HG03520 (cell line): Measurements from ENCODE around the gene CELF4.
"Not testable (repeated sequence)": the region's sequence is repeated elsewhere in the genome, so short reads cannot be mapped to it uniquely, and the experiment has no call there.

Experiments
- ATAC-seq: cut with Tn5 transposase; IDR thresholded peaks from one replicate; pipeline ENCODE4 v1.9.1; 2021; ENCODE audit warnings: mild to moderate bottlenecking, moderate library complexity; ENCODE audit not compliant: unreplicated experiment

The CELF4 gene

GRCh38 chr18:37375181-37375580 lies 190.4 kb downstream of the CELF4 start:
- no peak for ATAC-seq

- no peak for ATAC-seq
These were observed 197.3 kb downstream of the CELF4 start for GRCh38 chr18:37368110-37368954.

- no peak for ATAC-seq
These were observed 201.4 kb downstream of the CELF4 start for GRCh38 chr18:37364237-37364636.

- ATAC-seq = no peak
These were observed 203.3 kb downstream of the CELF4 start for GRCh38 chr18:37362158-37362890.

GRCh38 chr18:37361335-37362157 lies 204.1 kb downstream of the CELF4 start:
- ATAC-seq = no peak

GRCh38 chr18:37358061-37358460 lies 207.5 kb downstream of the CELF4 start:
- not testable (repeated sequence) for ATAC-seq

- ATAC-seq = no peak
These were observed 209.8 kb downstream of the CELF4 start for GRCh38 chr18:37355772-37356171.

- no peak for ATAC-seq
These were observed 214.5 kb downstream of the CELF4 start for GRCh38 chr18:37351110-37351509.

- ATAC-seq = no peak
These were observed 216.9 kb downstream of the CELF4 start for GRCh38 chr18:37348729-37349128.

DNA sequence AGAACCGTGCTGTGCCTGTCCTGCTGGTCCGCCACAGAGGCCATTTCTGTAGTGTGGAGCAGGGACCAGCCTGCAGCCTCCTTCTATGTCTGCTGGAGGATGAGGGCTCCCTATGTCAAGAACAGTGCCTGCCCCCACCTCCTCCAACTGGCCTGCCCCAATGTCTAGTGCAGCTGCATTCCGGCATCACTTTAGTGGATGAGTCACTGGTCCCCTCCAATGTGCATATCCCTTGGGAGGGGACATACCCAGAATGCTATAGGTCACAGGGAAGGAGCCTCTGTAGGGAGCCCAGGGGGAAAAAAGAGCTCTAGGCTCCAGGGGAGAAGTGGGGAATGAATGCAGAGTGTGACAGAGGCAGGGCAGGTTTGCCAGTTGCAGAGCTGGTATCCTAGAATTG lies 219.6 kb downstream of the CELF4 start:
- ATAC-seq = no peak

DNA sequence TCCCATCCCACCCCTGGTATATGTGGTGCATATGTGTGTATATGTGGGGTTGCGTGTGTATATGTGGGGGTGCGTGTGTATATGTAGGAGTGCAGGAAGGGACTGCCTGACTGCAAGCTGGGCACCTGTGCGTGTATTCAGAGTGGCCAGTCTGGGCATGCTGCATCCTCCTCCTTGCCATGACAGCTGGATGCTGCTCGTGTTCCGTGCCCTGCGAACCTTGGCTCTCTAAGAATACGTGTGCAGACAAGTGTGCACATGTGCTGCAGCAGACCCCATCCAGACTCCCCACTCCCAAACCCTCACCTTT lies 222.1 kb downstream of the CELF4 start:
- ATAC-seq = no peak

DNA sequence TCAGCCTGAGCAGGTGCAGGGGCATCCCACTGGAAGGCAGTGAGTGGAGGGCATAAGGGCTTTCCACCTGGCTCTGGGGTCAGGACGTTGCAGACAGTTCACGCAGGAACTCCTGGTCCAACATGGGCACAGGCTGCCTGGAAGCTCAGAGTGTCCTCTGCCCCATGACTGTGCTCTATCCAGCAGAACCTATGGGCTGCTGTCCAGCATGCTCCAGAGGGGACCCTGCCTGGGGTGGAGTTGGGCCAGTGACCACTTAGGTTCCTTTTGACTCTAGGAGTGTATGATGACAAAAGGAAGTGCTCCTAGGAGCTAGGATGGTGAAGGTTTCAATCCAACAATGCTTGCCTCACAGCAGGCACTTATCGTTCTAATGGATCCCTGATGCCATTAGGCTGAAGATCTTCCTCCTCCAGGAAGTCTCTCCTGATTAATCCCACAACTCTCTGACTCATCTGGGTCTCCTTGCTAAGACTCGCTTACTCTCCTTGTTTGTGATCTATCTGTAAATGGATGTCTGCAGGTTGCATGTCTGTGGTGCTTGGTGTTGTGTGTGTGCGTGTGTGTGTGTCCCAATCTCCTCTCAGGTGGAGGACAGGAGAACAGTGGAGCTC lies 224.0 kb downstream of the CELF4 start:
- no peak for ATAC-seq

DNA sequence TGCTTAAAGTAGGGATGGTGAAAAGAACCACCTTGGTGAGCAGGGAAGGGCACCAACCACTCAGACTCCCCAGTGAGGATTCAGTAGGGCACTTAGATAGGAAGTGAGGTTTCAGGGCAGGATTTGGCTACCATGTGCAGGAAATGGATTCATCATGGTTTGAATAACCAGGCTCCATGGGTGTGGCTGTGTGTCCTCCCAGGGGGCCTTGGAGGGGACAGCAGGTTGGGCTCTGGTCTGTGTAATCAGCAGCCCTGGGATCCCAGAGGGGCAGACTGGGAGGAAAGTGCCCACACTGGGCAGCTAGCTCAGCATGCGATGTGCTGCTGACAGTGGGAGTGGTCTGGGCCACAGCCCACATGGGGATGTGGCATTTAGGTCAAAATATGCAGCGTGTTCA lies 224.6 kb downstream of the CELF4 start:
- ATAC-seq = no peak

DNA sequence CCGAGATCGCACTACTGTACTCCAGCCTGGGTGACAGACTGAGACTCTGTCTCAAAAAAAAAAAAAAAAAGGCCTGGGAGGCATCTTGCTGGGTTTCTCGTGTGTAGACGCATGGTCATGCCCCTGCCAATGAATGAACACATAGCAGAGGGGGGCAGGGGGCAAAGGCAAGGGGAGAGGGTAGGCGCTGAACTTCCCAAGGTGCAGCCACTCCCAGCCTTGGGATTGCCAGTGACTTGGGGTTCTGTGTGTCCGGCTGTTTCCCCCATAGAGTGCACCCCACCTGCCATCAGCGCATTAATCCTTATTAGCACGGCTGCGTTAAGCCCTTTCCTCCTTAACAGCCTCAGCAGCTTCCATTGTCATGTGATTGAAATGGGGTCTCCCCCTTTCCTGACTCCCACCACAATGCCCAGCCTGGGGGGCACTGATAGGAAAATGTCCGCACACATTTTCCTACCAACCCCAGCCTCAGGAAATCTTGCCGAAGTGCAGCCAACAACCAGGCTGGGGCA lies 225.8 kb downstream of the CELF4 start:
- no peak for ATAC-seq

DNA sequence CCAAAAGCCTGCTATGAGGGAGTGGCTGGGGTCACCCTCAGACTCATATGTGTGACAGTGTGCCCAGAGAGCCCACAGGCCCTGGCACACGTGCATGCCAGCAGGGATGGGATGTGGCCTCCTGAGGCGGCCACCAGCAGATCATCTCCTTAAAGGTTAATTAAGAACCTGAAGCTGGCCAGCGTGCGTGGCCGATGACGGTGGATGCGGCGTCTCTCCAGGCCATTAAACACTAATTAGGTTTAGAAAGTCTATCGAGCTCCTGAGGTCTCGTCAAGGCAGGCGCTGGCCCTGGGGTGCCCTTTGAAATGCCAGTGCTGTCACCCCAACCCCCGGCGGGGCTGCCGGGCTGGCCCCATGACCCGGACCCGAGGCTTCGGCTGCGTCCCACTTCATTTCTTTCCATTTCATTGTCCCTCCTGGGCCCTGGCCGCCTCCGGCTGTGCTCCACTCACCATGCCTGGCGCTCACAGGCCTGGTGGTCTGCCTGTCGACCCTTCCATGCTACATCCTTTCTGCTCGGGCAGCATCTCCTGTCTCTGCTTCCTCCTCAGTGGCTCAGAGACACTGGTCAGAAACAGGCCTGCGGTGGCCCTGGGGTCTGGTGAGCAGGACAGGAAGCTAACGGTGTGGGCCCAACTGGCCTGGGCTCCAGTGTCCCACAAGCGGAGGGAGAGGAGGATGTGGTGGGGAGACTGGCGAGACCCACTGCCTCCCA lies 228.9 kb downstream of the CELF4 start:
- no peak for ATAC-seq

GRCh38 chr18:37335409-37335736 lies 230.2 kb downstream of the CELF4 start:
- ATAC-seq = no peak

- no peak for ATAC-seq
These were observed 230.8 kb downstream of the CELF4 start for GRCh38 chr18:37334631-37335408.

GRCh38 chr18:37332628-37333420 lies 232.8 kb downstream of the CELF4 start:
- ATAC-seq = no peak

GRCh38 chr18:37332219-37332618 lies 233.4 kb downstream of the CELF4 start:
- ATAC-seq = no peak
